ENCODE measurements around the gene ABCA6.

- TF ChIP-seq CREB1 (IDR thresholded peaks at IDR 0.05; ENCODE audit: low read depth) (no peak), EP300 (IDR thresholded peaks at IDR 0.05; ENCODE audit: borderline replicate concordance) (no peak), RAD21 (IDR thresholded peaks at IDR 0.05; ENCODE audit: low read depth) (no peak), EGR1 (IDR thresholded peaks at IDR 0.05) (no peak), YY1 (IDR thresholded peaks at IDR 0.05; ENCODE audit: low read depth) (no peak), TAF1 (IDR thresholded peaks at IDR 0.05; ENCODE audit: low read depth) (no peak), ZBTB7A (IDR thresholded peaks at IDR 0.05; ENCODE audit: low read depth) (no peak), CEBPB (IDR thresholded peaks at IDR 0.05) (no peak)
- TF ChIP-seq, protein P1, sequence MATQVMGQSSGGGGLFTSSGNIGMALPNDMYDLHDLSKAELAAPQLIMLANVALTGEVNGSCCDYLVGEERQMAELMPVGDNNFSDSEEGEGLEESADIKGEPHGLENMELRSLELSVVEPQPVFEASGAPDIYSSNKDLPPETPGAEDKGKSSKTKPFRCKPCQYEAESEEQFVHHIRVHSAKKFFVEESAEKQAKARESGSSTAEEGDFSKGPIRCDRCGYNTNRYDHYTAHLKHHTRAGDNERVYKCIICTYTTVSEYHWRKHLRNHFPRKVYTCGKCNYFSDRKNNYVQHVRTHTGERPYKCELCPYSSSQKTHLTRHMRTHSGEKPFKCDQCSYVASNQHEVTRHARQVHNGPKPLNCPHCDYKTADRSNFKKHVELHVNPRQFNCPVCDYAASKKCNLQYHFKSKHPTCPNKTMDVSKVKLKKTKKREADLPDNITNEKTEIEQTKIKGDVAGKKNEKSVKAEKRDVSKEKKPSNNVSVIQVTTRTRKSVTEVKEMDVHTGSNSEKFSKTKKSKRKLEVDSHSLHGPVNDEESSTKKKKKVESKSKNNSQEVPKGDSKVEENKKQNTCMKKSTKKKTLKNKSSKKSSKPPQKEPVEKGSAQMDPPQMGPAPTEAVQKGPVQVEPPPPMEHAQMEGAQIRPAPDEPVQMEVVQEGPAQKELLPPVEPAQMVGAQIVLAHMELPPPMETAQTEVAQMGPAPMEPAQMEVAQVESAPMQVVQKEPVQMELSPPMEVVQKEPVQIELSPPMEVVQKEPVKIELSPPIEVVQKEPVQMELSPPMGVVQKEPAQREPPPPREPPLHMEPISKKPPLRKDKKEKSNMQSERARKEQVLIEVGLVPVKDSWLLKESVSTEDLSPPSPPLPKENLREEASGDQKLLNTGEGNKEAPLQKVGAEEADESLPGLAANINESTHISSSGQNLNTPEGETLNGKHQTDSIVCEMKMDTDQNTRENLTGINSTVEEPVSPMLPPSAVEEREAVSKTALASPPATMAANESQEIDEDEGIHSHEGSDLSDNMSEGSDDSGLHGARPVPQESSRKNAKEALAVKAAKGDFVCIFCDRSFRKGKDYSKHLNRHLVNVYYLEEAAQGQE (IDR thresholded peaks at IDR 0.05; ENCODE audit: low read depth): no peak
- TF ChIP-seq, protein P2, sequence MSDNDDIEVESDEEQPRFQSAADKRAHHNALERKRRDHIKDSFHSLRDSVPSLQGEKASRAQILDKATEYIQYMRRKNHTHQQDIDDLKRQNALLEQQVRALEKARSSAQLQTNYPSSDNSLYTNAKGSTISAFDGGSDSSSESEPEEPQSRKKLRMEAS (IDR thresholded peaks at IDR 0.05): no peak
Measured at GRCh38 chr17:69082696-69083095, 59.0 kb downstream of the ABCA6 start.
